Osteoblast (primary cell): Measurements from ENCODE around the gene DHRS9. TPM values are rescaled to one million over a fixed set of nuclear protein-coding genes. Genes with fewer than 3 reads are reported as not detected.

Experiments
- DNase-seq: peaks from one replicate; pipeline ENCODE4 v3.0.0; 2011; ENCODE audit warnings: low spot score, mixed read lengths; ENCODE audit not compliant: insufficient read length; ENCODE audit errors: missing footprints
- H2AFZ ChIP-seq: 2 replicates; pipeline ENCODE4 v1.6.0; 2011; ENCODE audit warnings: mild to moderate bottlenecking, low read length
- H3K27ac ChIP-seq: 2 replicates; pipeline ENCODE4 v1.5.1; 2011; ENCODE audit warnings: mild to moderate bottlenecking, low read depth, low read length, moderate library complexity
- H3K27me3 ChIP-seq: 2 replicates; pipeline ENCODE4 v1.6.0; 2012; ENCODE audit warnings: mild to moderate bottlenecking, control low read depth, inconsistent platforms, low read length, moderate library complexity; ENCODE audit not compliant: insufficient read depth
- H3K36me3 ChIP-seq: 2 replicates; pipeline ENCODE4 v1.5.1; 2011; ENCODE audit warnings: mild to moderate bottlenecking, low read length, control low read depth, moderate library complexity; ENCODE audit not compliant: insufficient read depth
- H3K4me1 ChIP-seq: 2 replicates; pipeline ENCODE4 v1.5.1; 2011; ENCODE audit warnings: mild to moderate bottlenecking, low read length, control low read depth, moderate library complexity; ENCODE audit not compliant: insufficient read depth
- H3K4me2 ChIP-seq: 2 replicates; pipeline ENCODE4 v1.6.0; 2011; ENCODE audit warnings: mild to moderate bottlenecking, low read length; ENCODE audit not compliant: insufficient read depth
- H3K4me3 ChIP-seq: fragments of 200-600 bp; sonication (generic); 3 replicates; pipeline ENCODE4 v1.5.1; 2012; ENCODE audit warnings: mild to moderate bottlenecking, low read length, inconsistent platforms; ENCODE audit not compliant: insufficient read depth
- H3K79me2 ChIP-seq: 2 replicates; pipeline ENCODE4 v1.6.0; 2012; ENCODE audit warnings: mild to moderate bottlenecking, low read length, control low read depth, inconsistent platforms; ENCODE audit not compliant: insufficient read depth
- H3K9me3 ChIP-seq: 2 replicates; pipeline ENCODE4 v1.5.1; 2011; ENCODE audit warnings: low read depth, low read length, control low read depth
- H4K20me1 ChIP-seq: 2 replicates; pipeline ENCODE4 v1.6.0; 2012; ENCODE audit warnings: mild to moderate bottlenecking, low read length, control low read depth; ENCODE audit not compliant: insufficient read depth
- total RNA-seq: library from RNA; depleted of rRNA; stranded (reverse); fragments of >200 nt; gene quantifications from 2 replicates; pipeline ENCODE4 v1.2.3, GENCODE V29; 2012
- TF ChIP-seq, protein P1 (sequence below): IDR thresholded peaks from 2 replicates; pipeline ENCODE4 v1.5.1; 2011; ENCODE audit warnings: mild to moderate bottlenecking, low read depth, low read length, moderate library complexity; ENCODE audit errors: extremely low read depth

DHRS9 gene
- total RNA-seq, 1 donor = not detected

DNA sequence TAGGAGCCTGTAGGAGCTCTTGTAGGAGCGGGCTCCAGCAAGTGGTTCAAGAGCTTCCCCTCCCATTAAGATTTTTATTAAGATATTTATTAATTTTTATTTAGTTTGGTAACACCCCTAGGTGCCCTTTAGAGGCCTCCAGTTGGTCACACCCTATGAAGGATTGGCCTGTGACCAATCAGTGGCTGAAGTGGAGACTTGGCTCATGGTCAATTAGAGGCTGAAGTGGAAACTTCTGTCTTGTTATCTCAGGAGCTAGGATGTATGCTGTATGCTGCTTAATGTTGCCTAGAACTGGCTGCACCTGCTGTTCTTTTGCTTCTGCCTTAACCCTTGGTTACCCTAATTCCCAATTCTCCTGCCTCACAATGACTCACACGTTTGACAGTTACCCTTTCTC lies 48.7 kb downstream of the DHRS9 start:
- no peak overlapping the region for H3K4me3 ChIP-seq
- no peaks in the 10 kb centered on the region for H3K79me2 ChIP-seq
- TF ChIP-seq, protein P1, sequence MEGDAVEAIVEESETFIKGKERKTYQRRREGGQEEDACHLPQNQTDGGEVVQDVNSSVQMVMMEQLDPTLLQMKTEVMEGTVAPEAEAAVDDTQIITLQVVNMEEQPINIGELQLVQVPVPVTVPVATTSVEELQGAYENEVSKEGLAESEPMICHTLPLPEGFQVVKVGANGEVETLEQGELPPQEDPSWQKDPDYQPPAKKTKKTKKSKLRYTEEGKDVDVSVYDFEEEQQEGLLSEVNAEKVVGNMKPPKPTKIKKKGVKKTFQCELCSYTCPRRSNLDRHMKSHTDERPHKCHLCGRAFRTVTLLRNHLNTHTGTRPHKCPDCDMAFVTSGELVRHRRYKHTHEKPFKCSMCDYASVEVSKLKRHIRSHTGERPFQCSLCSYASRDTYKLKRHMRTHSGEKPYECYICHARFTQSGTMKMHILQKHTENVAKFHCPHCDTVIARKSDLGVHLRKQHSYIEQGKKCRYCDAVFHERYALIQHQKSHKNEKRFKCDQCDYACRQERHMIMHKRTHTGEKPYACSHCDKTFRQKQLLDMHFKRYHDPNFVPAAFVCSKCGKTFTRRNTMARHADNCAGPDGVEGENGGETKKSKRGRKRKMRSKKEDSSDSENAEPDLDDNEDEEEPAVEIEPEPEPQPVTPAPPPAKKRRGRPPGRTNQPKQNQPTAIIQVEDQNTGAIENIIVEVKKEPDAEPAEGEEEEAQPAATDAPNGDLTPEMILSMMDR = no peak
- H3K27ac ChIP-seq = no peak overlapping the region
- H3K27me3 ChIP-seq = peaks cover 5% of the 10 kb centered on the region
- H3K36me3 ChIP-seq = no peaks in the 10 kb centered on the region
- no peak for DNase-seq
- no peak overlapping the region for H3K4me2 ChIP-seq
- H3K9me3 ChIP-seq = no peaks in the 10 kb centered on the region
- H4K20me1 ChIP-seq = no peaks in the 10 kb centered on the region
- H3K4me1 ChIP-seq = no peaks in the 10 kb centered on the region
- H2AFZ ChIP-seq = no peak overlapping the region

DNA sequence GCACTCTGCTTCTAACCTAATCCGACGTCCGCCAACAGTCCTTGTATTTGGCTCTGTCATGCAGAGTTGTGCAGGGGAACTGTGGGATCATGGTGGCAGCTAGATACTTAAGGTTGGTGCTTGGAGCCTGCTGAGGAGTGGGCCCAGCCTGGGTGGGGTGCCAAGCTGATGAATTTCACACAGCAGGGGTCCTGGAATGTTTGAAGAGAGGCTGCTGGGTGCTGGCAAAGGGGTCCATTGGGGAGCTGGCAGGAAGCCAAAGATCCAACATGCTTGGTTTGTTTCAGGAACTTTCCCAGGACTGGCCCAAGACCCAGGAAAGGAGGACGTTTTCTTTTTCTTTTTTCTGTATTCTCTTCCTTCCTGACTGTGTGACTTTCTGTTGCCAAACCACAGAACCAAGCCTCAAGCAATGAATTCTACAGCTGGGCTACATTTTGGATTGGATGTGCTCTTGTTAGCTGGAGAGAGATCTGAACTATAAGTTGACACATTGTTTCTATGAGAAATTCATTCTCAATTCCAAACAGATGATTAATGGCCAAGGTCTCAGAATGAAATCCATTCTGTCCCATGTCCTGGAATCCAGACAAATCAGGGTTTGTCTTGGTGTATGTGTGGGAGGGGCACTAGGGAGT lies 49.9 kb downstream of the DHRS9 start:
- Histone ChIP-seq H3K4me3 (no peak overlapping the region), H3K9me3 (no peaks in the 10 kb centered on the region), H3K4me2 (no peak overlapping the region), H3K36me3 (no peaks in the 10 kb centered on the region), H3K27ac (no peak overlapping the region), H3K4me1 (no peaks in the 10 kb centered on the region), H2AFZ (no peak overlapping the region), H3K27me3 (peaks cover 6% of the 10 kb centered on the region), H3K79me2 (no peaks in the 10 kb centered on the region), H4K20me1 (no peaks in the 10 kb centered on the region)
- TF ChIP-seq, protein P1 = no peak
- DNase-seq = peak; percentile 73

DNA sequence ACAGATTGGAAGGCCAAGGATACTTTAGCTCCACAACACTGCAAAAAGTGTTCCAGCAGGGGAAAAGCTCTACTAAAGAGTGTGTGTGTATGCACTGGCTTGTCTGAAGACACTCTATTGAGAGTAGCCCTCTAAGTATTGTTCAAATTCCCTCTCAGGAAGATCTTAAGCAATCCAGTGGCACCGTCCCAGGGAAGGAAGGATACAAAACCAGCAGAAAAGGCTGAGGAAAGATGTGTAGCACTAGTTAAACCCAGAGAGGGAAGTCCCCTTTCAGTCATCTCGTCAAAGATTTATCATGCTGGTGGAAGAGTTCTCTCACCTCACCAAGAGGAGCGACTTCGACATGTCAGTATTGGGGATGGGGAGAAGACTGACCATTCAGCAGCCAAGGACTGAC lies 50.5 kb downstream of the DHRS9 start:
- Histone ChIP-seq H3K4me3 (no peak overlapping the region), H3K79me2 (no peaks in the 10 kb centered on the region), H3K36me3 (no peaks in the 10 kb centered on the region), H3K27me3 (peaks cover 10% of the 10 kb centered on the region), H3K9me3 (no peaks in the 10 kb centered on the region), H3K4me2 (no peak overlapping the region), H3K27ac (no peak overlapping the region), H4K20me1 (no peaks in the 10 kb centered on the region), H3K4me1 (no peaks in the 10 kb centered on the region), H2AFZ (no peak overlapping the region)
- TF ChIP-seq, protein P1 = no peak
- DNase-seq = no peak

DNA sequence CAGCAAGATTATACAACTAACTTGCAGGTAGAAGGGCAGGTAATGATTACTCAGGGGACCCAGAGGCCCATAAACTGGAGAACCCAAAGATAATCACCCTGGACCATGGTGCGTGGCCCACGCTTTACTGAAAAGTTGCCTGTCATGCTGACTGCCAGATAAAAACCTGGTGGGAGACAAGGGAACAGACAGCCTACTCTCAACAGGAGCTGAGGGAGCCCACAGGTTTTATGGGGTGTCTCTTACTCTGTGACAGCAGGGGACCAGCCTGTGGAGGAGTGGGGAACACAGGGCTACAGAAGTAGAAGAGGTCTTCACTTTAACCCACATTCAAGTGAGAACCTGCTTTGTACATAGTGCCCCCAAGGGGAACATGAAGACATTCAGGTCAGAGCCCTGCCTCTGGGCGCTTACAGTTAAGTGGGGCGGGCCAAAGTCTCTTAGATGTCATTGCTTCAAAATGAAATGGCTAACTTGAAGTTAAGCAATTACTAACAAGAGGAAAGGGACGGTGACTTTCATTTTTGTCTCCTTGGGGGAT lies 60.4 kb downstream of the DHRS9 start:
- DNase-seq = no peak
- Histone ChIP-seq H3K27ac (no peak overlapping the region), H3K4me1 (no peaks in the 10 kb centered on the region), H3K4me2 (no peak overlapping the region), H3K79me2 (no peaks in the 10 kb centered on the region), H4K20me1 (no peaks in the 10 kb centered on the region), H2AFZ (no peak overlapping the region), H3K36me3 (no peaks in the 10 kb centered on the region), H3K4me3 (no peak overlapping the region), H3K9me3 (no peaks in the 10 kb centered on the region), H3K27me3 (peaks cover 4% of the 10 kb centered on the region)
- TF ChIP-seq, protein P1 = no peak
